Stimulated activated CD4-positive, alpha-beta T cell treated with anti-CD3 and anti-CD28 coated beads, Interleukin-4, amount 100 ng/mL, for 4 hours (primary cell): ENCODE data around the gene CNTNAP3.
"Not testable (repeated sequence)": the region's sequence is repeated elsewhere in the genome, so short reads cannot be mapped to it uniquely, and the experiment has no call there.

Source experiments
- DNase-seq, 2 experiments: peaks; one replicate each; pipeline ENCODE4 v3.0.0-alpha.2; 2020

Gene CNTNAP3

GRCh38 chr9:39287980-39288379 is at the start of gene CNTNAP3:
Gene CNTNAP3, minus strand, starts transcription at chr9:39288167. Its CDS starts 103 bp downstream, at chr9:39288064.
- DNase-seq: not testable (repeated sequence)

GRCh38 chr9:39279995-39280394 is 8.0 kb downstream of the CNTNAP3 start:
- not testable (repeated sequence) for DNase-seq

- not testable (repeated sequence) for DNase-seq
Measured at GRCh38 chr9:39242513-39242912, 45.5 kb downstream of the CNTNAP3 start.

- not testable (repeated sequence) for DNase-seq
Measured at GRCh38 chr9:39232130-39232991, 55.6 kb downstream of the CNTNAP3 start.

- DNase-seq: not testable (repeated sequence)
Measured at GRCh38 chr9:39215976-39216375, 72.0 kb downstream of the CNTNAP3 start.

GRCh38 chr9:39209773-39210172 is 78.2 kb downstream of the CNTNAP3 start:
- not testable (repeated sequence) for DNase-seq

GRCh38 chr9:39206643-39207042 is 81.3 kb downstream of the CNTNAP3 start:
- DNase-seq: not testable (repeated sequence)

- DNase-seq: not testable (repeated sequence)
Measured at GRCh38 chr9:39205842-39206241, 82.1 kb downstream of the CNTNAP3 start.

- not testable (repeated sequence) for DNase-seq
Measured at GRCh38 chr9:39200412-39200811, 87.6 kb downstream of the CNTNAP3 start.

- not testable (repeated sequence) for DNase-seq
Measured at GRCh38 chr9:39198000-39198709, 89.8 kb downstream of the CNTNAP3 start.

- DNase-seq: not testable (repeated sequence)
Measured at GRCh38 chr9:39171370-39171769, 116.6 kb downstream of the CNTNAP3 start.

GRCh38 chr9:39157714-39158113 is 130.3 kb downstream of the CNTNAP3 start:
- not testable (repeated sequence) for DNase-seq

- not testable (repeated sequence) for DNase-seq
Measured at GRCh38 chr9:39132826-39133552, 155.0 kb downstream of the CNTNAP3 start.

- not testable (repeated sequence) for DNase-seq
Measured at GRCh38 chr9:39121401-39121800, 166.6 kb downstream of the CNTNAP3 start.

- not testable (repeated sequence) for DNase-seq
Measured at GRCh38 chr9:39111746-39112145, 176.2 kb downstream of the CNTNAP3 start.

- DNase-seq: no peak
Measured at GRCh38 chr9:39108145-39108544, 179.8 kb downstream of the CNTNAP3 start.

GRCh38 chr9:39097208-39097607 is 190.8 kb downstream of the CNTNAP3 start:
- DNase-seq: not testable (repeated sequence)

- not testable (repeated sequence) for DNase-seq
Measured at GRCh38 chr9:39085311-39085710, 202.7 kb downstream of the CNTNAP3 start.

GRCh38 chr9:39082574-39082973 is 205.4 kb downstream of the CNTNAP3 start:
- not testable (repeated sequence) for DNase-seq

GRCh38 chr9:39080081-39080480 is 207.9 kb downstream of the CNTNAP3 start:
- DNase-seq: not testable (repeated sequence)

- DNase-seq: not testable (repeated sequence)
Measured at GRCh38 chr9:39078621-39079256, 209.2 kb downstream of the CNTNAP3 start.

GRCh38 chr9:39073537-39073936 is 214.4 kb downstream of the CNTNAP3 start:
- not testable (repeated sequence) for DNase-seq
